ENCODE data around the gene ITFG2. TPM values are rescaled to one million over a fixed set of nuclear protein-coding genes. Genes with fewer than 3 reads are reported as not detected.

The ITFG2 gene
- total RNA-seq, 1 donor from 2014 or later, result 41.8 TPM

GRCh38 chr12:2779281-2779680 lies 33.2 kb upstream of the ITFG2 start:
- no peak overlapping the region for H3K27ac Mint-ChIP-seq
- peaks cover 68% of the 10 kb centered on the region for H3K27me3 Mint-ChIP-seq

GRCh38 chr12:2783936-2784600 lies 28.4 kb upstream of the ITFG2 start:
- Mint-ChIP-seq H3K9me3 (no peaks in the 10 kb centered on the region), H3K36me3 (no peaks in the 10 kb centered on the region), H3K4me3 (peak overlapping the region; percentile 75), H3K4me1 (ENCODE audit: unreplicated experiment) (peaks cover 5% of the 10 kb centered on the region), H3K27me3 (peaks cover 56% of the 10 kb centered on the region), H3K27ac (peak overlapping the region; percentile 6)
- peak; percentile 75 for DNase-seq (ENCODE audit: extremely low spot score, unreplicated experiment)
- peak; percentile 94 for TF ChIP-seq CTCF (conservative IDR thresholded peaks at IDR 0.05)

More at GRCh38 chr12:2779281-2779680, 33.2 kb upstream of the ITFG2 start:
- TF ChIP-seq CTCF (conservative IDR thresholded peaks at IDR 0.05), result no peak
- Mint-ChIP-seq H3K9me3 (no peaks in the 10 kb centered on the region), H3K4me3 (no peak overlapping the region), H3K36me3 (no peaks in the 10 kb centered on the region), H3K4me1 (ENCODE audit: unreplicated experiment) (peaks cover 5% of the 10 kb centered on the region)
- DNase-seq (ENCODE audit: extremely low spot score, unreplicated experiment), result no peak

- H3K4me1 Mint-ChIP-seq (ENCODE audit: unreplicated experiment), result peaks cover 5% of the 10 kb centered on the region
- H3K27me3 Mint-ChIP-seq, result peaks cover 56% of the 10 kb centered on the region
- no peak overlapping the region for H3K4me3 Mint-ChIP-seq
- H3K27ac Mint-ChIP-seq, result no peak overlapping the region
- no peak for TF ChIP-seq CTCF (conservative IDR thresholded peaks at IDR 0.05)
- H3K9me3 Mint-ChIP-seq, result no peaks in the 10 kb centered on the region
- H3K36me3 Mint-ChIP-seq, result no peaks in the 10 kb centered on the region
- no peak for DNase-seq (ENCODE audit: extremely low spot score, unreplicated experiment)
Observed at GRCh38 chr12:2785017-2785416, 27.5 kb upstream of the ITFG2 start.

- H3K36me3 Mint-ChIP-seq, result peaks cover 1% of the 10 kb centered on the region
- no peak overlapping the region for H3K27ac Mint-ChIP-seq
- peaks cover 14% of the 10 kb centered on the region for H3K27me3 Mint-ChIP-seq
- no peak for TF ChIP-seq CTCF (conservative IDR thresholded peaks at IDR 0.05)
- H3K9me3 Mint-ChIP-seq, result no peaks in the 10 kb centered on the region
- H3K4me3 Mint-ChIP-seq, result no peak overlapping the region
- H3K4me1 Mint-ChIP-seq (ENCODE audit: unreplicated experiment), result no peaks in the 10 kb centered on the region
- DNase-seq (ENCODE audit: extremely low spot score, unreplicated experiment), result no peak
Observed at GRCh38 chr12:2791089-2791488, 21.4 kb upstream of the ITFG2 start.

- no peaks in the 10 kb centered on the region for H3K9me3 Mint-ChIP-seq
- no peak for TF ChIP-seq CTCF (conservative IDR thresholded peaks at IDR 0.05)
- H3K4me3 Mint-ChIP-seq, result peak overlapping the region; percentile 85
- peaks cover 19% of the 10 kb centered on the region for H3K27me3 Mint-ChIP-seq
- no peak for DNase-seq (ENCODE audit: extremely low spot score, unreplicated experiment)
- H3K36me3 Mint-ChIP-seq, result peaks cover 19% of the 10 kb centered on the region
- peak overlapping the region; percentile 1 for H3K27ac Mint-ChIP-seq
- H3K4me1 Mint-ChIP-seq (ENCODE audit: unreplicated experiment), result no peaks in the 10 kb centered on the region
Observed at GRCh38 chr12:2792671-2793500, 19.6 kb upstream of the ITFG2 start.

All from type B pancreatic cell (in vitro differentiated cells).